AG09319 (cell line): Measurements from ENCODE around the gene NECAP2.
"Not testable (repeated sequence)": the region's sequence is repeated elsewhere in the genome, so short reads cannot be mapped to it uniquely, and the experiment has no call there.

Experiments
- DNase-seq: peaks from one replicate; pipeline ENCODE4 v3.0.0-alpha.2; 2010; ENCODE audit warnings: low read depth; ENCODE audit errors: extremely low read depth
- TF ChIP-seq, protein P1 (sequence below): IDR thresholded peaks from 2 replicates; pipeline ENCODE4 v1.5.1; 2011; ENCODE audit warnings: low read depth, mild to moderate bottlenecking, inconsistent platforms, low read length, moderate library complexity

Gene NECAP2

DNA sequence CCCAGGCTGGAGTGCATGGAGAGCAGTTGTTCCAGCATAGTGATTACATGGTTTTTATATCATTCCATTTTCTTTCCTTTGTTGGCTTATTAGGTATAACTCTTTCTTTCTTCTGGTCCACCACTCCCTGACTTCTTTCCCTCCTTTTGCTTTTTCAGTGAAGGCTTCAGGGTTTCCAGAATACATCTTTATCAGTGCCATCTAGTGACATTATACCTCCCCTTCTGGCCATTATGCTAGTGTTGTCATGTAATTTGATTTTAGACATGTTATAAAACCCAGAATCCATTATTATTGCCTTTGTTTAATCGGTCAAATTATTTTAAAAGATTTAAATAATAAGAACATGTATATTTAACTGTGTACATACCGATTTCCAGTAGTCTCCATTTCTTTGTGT, 63.0 kb downstream of the NECAP2 start:
- TF ChIP-seq, protein P1, sequence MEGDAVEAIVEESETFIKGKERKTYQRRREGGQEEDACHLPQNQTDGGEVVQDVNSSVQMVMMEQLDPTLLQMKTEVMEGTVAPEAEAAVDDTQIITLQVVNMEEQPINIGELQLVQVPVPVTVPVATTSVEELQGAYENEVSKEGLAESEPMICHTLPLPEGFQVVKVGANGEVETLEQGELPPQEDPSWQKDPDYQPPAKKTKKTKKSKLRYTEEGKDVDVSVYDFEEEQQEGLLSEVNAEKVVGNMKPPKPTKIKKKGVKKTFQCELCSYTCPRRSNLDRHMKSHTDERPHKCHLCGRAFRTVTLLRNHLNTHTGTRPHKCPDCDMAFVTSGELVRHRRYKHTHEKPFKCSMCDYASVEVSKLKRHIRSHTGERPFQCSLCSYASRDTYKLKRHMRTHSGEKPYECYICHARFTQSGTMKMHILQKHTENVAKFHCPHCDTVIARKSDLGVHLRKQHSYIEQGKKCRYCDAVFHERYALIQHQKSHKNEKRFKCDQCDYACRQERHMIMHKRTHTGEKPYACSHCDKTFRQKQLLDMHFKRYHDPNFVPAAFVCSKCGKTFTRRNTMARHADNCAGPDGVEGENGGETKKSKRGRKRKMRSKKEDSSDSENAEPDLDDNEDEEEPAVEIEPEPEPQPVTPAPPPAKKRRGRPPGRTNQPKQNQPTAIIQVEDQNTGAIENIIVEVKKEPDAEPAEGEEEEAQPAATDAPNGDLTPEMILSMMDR, result no peak
- DNase-seq, result no peak

DNA sequence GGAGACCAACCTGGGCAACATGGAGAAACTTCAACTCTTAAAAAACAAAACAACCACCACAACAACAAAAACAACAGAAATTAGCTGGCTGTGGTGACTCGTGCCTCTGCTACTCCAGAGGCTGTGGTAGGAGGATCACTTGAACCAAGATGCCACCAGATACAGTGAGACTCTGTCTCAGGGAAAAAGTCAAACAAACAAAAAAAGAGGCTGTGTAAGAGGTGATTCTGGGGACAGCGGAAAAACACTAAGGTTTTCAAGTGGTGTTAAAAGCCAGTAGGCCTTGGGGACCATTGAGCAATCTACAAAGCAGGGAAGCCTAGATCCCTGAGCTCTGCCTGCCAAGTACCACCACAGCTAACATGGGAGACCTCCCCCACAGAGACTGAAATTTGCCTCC, 65.3 kb downstream of the NECAP2 start:
- DNase-seq, result not testable (repeated sequence)

DNA sequence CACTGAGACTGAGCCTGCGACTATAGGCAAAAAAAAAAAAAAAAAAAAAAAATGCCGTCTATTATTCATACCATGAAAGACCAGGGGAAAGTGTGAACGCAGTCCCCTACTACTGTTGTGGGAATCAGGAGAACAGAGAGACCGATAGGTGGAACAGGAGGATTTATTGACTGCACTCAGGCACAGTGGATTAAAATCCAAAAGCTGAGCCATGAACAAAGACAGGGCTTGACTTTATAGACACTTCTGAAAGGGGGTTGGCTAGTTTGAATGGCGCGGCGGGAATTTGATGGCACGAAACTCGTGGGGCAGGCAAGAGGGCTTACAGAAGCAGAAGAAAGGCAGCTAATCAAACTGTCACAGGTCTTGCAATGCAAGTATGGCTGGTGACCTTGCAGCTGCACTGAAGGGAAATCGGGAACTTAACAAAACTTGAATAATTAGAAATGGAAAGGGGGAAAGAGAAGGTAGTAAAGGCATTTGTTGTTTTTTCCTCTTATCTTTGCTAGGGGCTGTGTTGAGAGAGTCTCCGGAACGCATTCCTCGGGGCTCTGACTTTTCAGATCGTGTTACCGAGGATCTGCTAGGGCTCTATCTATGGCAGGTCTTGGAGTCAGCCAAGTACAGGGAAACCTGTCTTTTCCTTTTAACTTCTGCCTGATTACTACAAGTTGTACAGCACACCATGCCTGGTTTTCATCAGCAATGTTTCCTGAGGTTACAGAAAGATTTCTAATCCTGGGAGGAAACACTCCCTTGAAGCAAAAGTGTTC, 66.0 kb downstream of the NECAP2 start:
- not testable (repeated sequence) for DNase-seq

DNA sequence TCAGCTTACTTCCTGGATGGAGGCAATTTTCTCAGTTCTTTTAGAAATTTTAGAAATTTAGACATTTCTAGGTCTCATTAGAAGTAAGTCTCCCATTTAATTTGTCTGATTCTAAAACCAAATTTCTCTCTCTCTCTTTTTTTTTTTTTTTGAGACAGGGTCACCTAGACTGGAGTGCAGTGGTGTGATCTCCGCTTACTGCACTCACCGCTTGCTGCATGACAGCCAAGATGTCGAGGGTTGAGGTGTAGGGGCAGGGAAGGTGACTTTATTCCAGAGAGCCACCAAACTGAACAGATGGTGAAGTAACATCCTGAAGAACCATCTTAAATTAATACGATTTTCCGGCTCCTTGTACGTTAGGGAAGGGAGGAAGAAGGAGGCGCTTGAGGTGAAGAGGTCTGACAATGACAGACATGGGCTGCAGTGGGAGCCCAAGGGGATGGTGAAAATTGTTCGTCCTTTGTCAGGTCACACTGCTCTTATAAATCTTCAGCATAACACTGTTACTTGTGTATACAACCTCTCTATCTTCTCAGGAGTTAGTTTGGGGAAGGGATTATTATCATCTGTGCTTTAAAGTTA, 68.4 kb downstream of the NECAP2 start:
- DNase-seq, result not testable (repeated sequence)
